Femur (tissue), 1 donor: ENCODE data around the gene REEP6.
"Not testable (repeated sequence)": the region's sequence is repeated elsewhere in the genome, so short reads cannot be mapped to it uniquely, and the experiment has no call there.

ENCODE experiments used
- DNase-seq: peaks from one replicate; pipeline ENCODE4 v3.0.0-alpha.2; 2017

The REEP6 gene

GRCh38 chr19:1509602-1510441 lies 18.8 kb downstream of the REEP6 start:
- DNase-seq, result no peak

DNA sequence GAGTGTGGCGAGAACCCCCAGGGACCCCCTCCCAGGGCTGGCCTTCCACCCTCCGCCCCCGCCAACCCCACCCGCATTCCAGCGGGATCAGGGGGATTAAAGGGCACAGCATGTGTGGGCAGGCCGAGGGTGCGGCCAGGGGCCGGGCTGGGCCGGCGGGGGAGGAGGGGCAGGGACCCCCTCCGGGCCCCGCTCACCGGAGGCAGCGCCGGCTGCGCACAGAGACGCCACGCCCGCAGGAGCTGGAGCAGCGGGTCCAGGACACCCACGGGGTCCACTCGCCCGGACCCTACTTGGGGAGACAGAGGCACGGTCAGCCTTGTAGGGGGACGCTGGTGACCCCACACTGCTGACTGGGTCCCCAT lies 19.4 kb downstream of the REEP6 start:
- DNase-seq, result no peak

- DNase-seq, result no peak
These were observed 19.8 kb downstream of the REEP6 start for GRCh38 chr19:1510807-1511206.

DNA sequence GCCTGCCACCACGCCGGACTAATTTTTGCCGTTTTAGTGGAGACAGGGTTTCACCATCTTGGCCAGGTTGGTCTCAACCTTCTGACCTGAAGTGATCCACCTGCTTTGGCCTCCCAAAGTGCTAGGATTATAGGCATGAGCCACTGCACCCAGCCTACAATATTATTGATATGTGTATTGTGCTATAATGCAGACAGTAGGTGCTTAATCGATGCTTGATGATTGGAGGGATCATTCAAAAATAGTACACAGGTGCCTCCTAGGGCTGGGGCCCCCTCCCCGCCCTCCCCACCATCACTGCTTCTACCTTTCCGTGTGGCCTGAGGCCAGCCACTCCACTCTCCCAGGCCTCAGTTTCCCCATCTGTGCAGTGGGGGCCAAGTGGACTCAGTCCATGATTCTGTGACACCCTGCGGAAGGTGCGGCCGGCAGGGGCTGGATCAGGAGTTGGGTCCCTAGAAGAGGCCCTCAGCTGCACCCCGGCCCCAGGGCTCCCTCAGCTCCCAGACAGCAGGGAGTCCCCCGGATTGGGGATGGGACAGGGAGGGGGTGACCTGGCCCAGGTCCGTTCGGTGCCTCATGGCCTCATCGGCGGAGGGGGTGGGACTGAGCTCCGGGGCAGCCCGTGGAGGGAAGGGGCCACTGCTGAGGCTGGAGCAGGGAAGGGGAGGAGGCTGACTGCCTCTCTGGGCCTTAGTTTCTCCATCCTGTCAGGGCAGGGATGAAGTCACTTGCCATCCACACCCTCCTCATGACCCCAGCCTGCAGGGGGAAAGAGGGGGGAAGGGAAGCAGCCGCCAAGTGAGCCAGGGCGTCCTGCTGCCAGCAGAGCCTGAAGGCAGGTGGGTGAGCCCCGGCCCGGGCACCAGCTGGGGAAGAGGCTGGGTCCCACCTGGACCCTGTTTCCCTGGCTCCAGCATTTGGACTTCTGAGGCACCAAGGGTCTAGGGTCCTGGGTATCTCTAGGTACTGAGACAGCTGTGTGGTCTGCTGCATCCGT lies 20.6 kb downstream of the REEP6 start:
- DNase-seq, result no peak

DNA sequence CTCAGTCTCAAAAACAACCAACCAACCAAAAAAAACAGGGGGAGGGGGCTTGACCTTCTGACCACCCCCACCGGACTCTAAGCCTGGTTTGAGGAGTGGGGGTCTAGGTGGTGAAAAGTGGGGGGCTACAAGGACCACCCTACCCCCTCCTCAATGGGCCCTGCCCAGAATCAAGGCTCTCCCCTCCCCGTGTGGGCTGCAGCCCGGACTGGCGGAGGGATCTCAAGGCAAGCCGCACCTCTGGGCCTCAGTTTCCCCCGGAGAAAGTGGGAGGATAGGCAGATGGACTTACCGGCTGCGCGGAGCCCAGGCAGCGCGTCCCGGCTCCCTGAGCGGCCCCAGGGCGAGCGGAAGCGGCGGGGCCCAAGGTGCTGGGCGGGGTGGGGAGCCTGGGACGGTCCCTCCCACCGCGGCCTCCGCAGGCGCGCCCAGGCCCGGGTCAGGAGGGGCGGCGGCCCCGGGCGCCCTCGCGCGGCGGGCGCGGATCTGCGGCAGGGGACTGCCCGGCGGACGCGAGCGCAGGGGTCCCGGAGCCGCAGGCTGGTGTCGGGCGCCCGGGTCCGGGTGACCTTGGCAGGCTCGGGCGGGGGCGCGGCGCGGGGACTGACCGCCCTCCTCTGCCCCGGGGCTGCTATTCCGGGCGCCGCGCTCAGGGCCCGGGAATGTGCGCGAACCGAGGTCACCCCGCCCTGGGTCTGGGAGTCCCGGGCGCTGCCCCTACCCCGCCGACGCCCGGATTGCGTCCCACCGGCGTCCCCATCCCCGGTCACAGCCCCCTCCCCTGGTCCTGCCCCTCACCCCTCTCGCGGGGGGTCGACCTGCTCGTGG lies 21.9 kb downstream of the REEP6 start, which contains the start of gene ADAMTSL5:
TSS of gene ADAMTSL5 (minus strand) at position 349 of the 828 bp plus-strand sequence. CDS start 2,076 bp downstream, outside the sequence.
- peak; percentile 47 for DNase-seq

GRCh38 chr19:1513499-1514294 lies 22.7 kb downstream of the REEP6 start:
- DNase-seq, result peak; percentile 53

- no peak for DNase-seq
These were observed 23.3 kb downstream of the REEP6 start for GRCh38 chr19:1514295-1514661.

- no peak for DNase-seq
These were observed 24.2 kb downstream of the REEP6 start for GRCh38 chr19:1514986-1515721.

GRCh38 chr19:1516395-1516753 lies 25.4 kb downstream of the REEP6 start:
- no peak for DNase-seq

DNA sequence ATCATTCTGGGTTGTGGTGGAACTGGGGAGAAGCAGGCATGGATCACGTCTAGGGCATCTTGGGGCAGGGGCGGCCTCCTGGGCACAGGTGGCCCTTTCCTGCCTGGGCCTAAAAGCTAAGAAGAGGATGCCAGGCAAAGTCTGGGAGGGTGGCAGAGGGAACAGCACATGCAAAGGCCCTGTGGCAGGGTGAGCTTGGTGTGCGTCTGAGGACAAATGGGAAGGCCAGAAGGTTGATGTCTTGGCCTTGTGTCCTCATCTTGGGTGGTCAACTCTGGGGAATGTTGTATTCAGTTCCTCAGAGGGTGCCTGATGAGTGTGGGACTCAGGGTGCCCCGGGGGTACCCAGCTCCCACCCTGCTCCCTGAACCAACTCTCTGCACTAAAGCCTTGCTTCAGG lies 27.5 kb downstream of the REEP6 start:
- DNase-seq, result no peak

- not testable (repeated sequence) for DNase-seq
These were observed 28.8 kb downstream of the REEP6 start for GRCh38 chr19:1519802-1520201.

DNA sequence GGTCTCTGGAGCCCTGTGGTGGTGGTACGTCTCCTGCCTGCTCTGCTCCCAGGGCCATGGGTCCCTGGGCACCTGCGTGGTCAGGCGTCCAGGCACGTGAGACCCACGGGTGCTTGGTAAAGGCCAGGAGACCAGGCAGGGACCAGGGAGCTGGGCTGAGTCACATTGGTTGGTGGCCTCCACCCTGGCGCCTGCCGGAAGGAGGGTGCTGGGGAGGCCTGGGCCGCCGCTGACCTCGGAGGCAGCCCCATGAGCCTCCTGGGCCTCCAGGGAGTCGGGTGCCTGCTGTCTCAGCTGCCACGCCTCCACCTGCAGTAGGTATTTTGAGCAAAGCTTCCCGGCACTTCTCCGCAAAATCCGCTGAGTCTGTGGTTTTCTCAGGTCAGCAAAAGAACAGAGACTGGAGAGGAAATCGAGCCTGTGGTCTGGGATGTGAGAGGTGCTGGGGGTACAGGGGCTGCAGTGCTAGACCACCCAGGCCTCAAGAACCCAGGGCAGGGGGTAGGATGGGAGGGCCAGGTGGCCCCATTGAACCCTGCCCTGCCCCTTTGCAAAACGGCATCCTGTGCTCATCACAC lies 29.3 kb downstream of the REEP6 start:
- no peak for DNase-seq

DNA sequence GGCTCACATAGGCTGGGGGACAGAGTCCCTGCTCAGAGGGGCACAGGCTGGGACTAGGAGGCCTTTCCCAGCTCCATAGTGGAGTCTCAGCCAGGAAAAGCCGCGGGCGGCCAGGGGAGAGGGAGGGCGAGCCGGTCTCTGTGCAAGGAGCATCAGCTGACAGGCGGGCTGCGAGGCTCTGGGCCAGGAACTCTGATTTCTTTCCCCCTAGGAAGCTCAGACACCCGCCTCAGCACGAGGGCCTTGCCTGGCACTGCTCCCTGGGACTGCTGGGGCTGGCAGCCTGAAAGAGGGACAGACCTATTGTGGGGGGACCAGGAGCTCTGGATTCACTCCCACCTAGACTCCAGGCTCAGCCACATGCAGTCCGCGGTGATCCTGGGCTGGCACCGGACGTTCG lies 30.7 kb downstream of the REEP6 start:
- DNase-seq, result no peak

GRCh38 chr19:1522061-1522460 lies 31.1 kb downstream of the REEP6 start:
- DNase-seq, result no peak

- no peak for DNase-seq
These were observed 31.9 kb downstream of the REEP6 start for GRCh38 chr19:1522838-1523237.

- no peak for DNase-seq
These were observed 32.7 kb downstream of the REEP6 start, which contains the start of gene PLK5 for GRCh38 chr19:1523412-1524286. Gene PLK5, plus strand, starts transcription at chr19:1524077. Its CDS starts 2,920 bp downstream, at chr19:1526997.

DNA sequence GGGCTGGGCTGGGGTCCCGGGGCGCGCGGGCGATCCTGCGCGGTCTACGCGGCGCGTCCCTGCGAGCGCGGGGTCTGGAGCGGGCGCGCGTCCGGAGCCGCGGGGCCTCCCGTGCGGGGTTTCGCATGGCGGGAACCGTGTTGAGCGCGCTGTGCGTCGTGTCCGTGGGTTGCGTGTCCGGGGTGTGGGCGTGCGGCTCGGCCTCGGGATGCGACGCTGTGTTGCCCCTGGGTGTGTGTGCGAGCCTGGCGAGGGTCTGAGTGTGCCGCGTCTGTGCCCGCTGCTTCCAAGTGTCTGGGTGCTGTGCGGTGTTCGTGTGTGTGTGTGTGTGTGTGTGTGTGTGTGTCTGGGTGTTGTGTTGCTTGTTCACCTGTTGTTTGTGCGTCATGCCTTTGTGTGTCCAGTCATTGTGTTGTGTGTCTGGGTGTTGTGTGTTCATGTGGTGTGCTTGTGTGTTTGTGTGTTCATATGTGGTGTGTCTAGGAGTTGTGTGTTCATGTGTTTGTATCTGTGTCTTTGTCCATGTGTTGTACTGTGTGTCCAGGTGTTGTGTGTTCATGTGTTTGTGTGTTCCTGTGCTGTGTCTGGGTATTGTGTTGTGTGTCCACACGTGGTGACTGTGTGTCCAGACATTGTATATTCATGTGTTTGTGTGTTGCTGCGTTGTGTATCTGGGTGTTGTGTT lies 33.4 kb downstream of the REEP6 start:
- no peak for DNase-seq

GRCh38 chr19:1524972-1525325 lies 34.0 kb downstream of the REEP6 start:
- no peak for DNase-seq

GRCh38 chr19:1525343-1525742 lies 34.4 kb downstream of the REEP6 start:
- DNase-seq, result no peak
